Testis (tissue), 3 donors: Measurements from ENCODE around the gene SCGN. TPM values are rescaled to one million over a fixed set of nuclear protein-coding genes. Genes with fewer than 3 reads are reported as not detected.
A peak's percentile ranks its signal among the peaks of the same experiment; 100 is the strongest.

Experiments used
- DNase-seq: peaks from one replicate; pipeline ENCODE4 v3.0.0-alpha.2; 2019
- H3K27ac ChIP-seq, 2 donors: fragments of 200-600 bp; sonication (generic); one replicate each; pipeline ENCODE4 v1.5.1; 2019
- H3K27me3 ChIP-seq: fragments of 200-600 bp; sonication (generic); one replicate; pipeline ENCODE4 v1.5.1; 2019
- H3K36me3 ChIP-seq: fragments of 200-600 bp; sonication (generic); one replicate; pipeline ENCODE4 v1.5.1; 2017; ENCODE audit warnings: low read depth; ENCODE audit errors: missing control alignments
- H3K4me1 ChIP-seq: fragments of 200-600 bp; sonication (generic); one replicate; pipeline ENCODE4 v1.5.1; 2019
- H3K4me3 ChIP-seq, 2 donors: fragments of 200-600 bp; sonication (generic); one replicate each; pipeline ENCODE4 v1.5.1; 2017 to 2019
- H3K9me3 ChIP-seq: fragments of 200-600 bp; sonication (generic); one replicate; pipeline ENCODE4 v1.5.1; 2017
- POLR2A ChIP-seq: fragments of 450-650 bp; IDR thresholded peaks from one replicate; pipeline ENCODE4 v1.6.1; 2017; ENCODE audit warnings: antibody characterized with exemption, mild to moderate bottlenecking, moderate library complexity
- WGBS, 2 donors: methylation state at CpG; one replicate each; pipeline ENCODE4 v1.1.5; 2018; 5-methylcytosine and 5-hydroxymethylcytosine counted together
- intact Hi-C: fragments of 100-400 bp; cut with DNase I; formaldehyde crosslinking; loops from one replicate; pipeline ENCODE4 v1.15.1; 2023; ENCODE audit warnings: low total_unique reads
- polyA plus RNA-seq: library from polyadenylated mRNA; stranded (reverse); fragments of 350-450 nt; fragmentation: Illumina TruSeq; extraction: RNeasy Lipid Tissue Mini Kit (QIAGEN cat#74804); gene quantifications from one replicate; pipeline ENCODE4 v1.2.3, GENCODE V29; 2014; ENCODE audit warnings: low read depth, low replicate concordance; ENCODE audit not compliant: insufficient read depth
- total RNA-seq, 2 donors: library from RNA; depleted of rRNA; stranded (reverse); fragments of >200 nt; gene quantifications; one replicate each; pipeline ENCODE4 v1.2.3, GENCODE V29; 2016
- TF ChIP-seq, protein P1 (sequence below), 3 experiments: fragments of 450-650 bp in 2 of 3; fragments of 200-600 bp in 1 of 3; sonication (generic) in 1 of 3; IDR thresholded peaks; one replicate each; pipeline ENCODE4 v1.5.1; 2016 to 2019; ENCODE audit warnings: antibody characterized with exemption in 3 of 3, mild to moderate bottlenecking in 2 of 3, moderate library complexity in 1 of 3

Gene SCGN
- total and polyA plus RNA-seq, 3 donors from 2014 or later, result 0.37 to 2.0 (median 0.73) TPM

DNA sequence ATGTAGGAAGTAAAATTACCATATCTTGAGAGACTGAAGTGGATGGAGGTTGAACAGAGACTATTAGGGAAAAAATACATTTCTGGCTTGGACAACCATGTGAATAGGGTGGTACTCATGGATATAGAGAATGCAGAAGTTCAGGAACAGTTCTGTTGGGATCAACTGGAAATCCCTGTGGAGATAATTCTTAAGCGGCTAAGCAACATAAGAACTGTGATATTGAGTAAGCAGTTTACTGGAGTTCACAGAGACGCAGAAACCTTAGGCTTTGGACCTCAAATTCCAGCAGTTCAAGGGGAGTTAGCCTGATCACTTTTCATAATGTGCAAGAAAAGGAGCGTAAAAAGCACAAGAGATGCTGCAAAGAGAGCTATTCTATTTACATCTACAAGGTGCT is 78.9 kb downstream of the SCGN start:
- Histone ChIP-seq H3K27me3 (no peaks in the 10 kb centered on the region), H3K27ac (no peak overlapping the region), H3K4me3 (no peak overlapping the region), H3K36me3 (no peaks in the 10 kb centered on the region), H3K4me1 (no peaks in the 10 kb centered on the region), H3K9me3 (no peaks in the 10 kb centered on the region)
- DNase-seq, result no peak
- WGBS, 2 donors, result 79 to 81% methylated on average over 3 of the region's 3 CpGs
- intact Hi-C loops, result no loop called here
- no peak for TF ChIP-seq POLR2A
- TF ChIP-seq, protein P1, sequence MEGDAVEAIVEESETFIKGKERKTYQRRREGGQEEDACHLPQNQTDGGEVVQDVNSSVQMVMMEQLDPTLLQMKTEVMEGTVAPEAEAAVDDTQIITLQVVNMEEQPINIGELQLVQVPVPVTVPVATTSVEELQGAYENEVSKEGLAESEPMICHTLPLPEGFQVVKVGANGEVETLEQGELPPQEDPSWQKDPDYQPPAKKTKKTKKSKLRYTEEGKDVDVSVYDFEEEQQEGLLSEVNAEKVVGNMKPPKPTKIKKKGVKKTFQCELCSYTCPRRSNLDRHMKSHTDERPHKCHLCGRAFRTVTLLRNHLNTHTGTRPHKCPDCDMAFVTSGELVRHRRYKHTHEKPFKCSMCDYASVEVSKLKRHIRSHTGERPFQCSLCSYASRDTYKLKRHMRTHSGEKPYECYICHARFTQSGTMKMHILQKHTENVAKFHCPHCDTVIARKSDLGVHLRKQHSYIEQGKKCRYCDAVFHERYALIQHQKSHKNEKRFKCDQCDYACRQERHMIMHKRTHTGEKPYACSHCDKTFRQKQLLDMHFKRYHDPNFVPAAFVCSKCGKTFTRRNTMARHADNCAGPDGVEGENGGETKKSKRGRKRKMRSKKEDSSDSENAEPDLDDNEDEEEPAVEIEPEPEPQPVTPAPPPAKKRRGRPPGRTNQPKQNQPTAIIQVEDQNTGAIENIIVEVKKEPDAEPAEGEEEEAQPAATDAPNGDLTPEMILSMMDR (IDR thresholded peaks at IDR 0.05), result no peak

DNA sequence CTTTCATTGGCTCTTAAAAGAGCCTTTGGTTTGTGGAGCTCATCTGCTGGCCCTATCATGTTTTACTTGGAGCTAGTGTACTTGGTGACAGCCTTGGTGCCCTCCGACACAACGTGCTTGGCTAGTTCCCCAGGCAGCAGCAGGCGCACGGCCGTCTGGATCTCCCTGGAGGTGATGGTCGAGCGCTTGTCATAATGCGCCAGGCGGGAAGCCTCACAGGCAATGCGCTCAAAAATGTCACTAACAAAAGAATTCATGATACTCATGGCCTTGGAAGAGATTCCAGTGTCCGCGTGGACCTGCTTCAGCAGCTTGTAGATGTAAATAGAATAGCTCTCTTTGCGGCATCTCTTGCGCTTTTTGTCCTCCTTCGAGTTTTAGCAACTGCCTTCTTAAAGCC is 79.7 kb downstream of the SCGN start:
- intact Hi-C loops, result no loop called here
- WGBS, 2 donors, result 66 to 82% methylated on average over 11 to 15 of the region's 15 CpGs
- TF ChIP-seq, protein P1 (IDR thresholded peaks at IDR 0.05), result no peak
- TF ChIP-seq POLR2A, result no peak

DNA sequence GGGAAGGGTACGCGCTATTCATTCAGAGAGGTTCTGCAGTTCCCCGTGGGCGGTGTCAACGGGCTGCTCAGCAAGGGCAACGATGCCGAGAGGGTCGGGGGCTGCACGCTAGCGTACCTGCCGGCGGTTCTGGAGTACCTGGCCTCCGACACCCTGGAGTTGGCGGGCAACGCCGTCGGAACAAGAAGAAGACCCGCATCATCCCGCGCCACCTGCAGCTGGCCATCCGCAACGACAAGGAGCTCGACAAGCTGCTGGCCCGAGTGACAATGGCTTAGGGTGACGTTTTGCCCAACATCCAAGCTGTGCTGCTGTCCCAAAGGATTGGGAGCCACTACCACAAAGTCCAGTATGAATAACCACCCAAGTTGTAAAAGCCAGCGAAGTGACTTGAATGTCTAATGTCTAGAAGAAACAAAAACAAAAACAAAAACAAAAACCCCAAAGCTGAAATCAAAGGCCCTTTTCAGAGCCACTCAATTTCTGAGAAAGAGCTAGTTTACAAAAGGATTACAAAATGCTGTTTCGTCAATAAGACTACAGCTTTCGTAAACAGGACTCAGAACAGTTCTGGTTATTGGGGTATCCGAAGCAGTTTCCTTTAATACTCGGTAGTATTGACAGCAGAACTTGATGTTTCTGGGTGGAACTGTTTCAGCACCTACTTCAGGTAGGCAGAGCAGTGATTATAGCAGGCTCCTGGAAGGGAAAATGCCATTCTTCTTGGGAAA is 80.6 kb downstream of the SCGN start:
- WGBS, 2 donors, result 47 to 65% methylated on average over 29 to 30 of the region's 30 CpGs
- intact Hi-C loops, result no loop called here

More for the DNA sequence above, 79.7 kb downstream of the SCGN start:
- Histone ChIP-seq H3K9me3 (no peaks in the 10 kb centered on the region), H3K4me1 (no peaks in the 10 kb centered on the region), H3K27me3 (no peaks in the 10 kb centered on the region), H3K4me3 (peak overlapping the region; percentile 1 to 42), H3K27ac (no peak overlapping the region), H3K36me3 (no peaks in the 10 kb centered on the region)
- DNase-seq, result no peak

DNA sequence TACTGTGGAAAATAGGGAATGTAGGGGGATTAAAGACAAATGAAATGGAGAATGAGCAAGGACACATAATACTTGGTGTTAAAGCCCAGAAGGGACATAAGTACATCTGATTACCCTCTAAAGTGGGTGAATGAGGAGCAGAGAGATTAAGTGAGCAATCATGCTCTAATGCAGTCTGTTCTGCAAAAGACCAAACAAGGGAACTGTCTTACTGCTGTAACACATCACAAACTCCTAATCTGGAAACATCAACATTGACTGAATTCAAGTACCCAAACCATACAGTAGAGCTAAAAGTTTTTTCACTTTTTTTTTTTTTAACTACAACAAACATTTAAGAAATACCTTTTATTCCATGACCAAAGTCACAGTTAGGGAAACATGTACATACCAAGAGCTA is 83.2 kb downstream of the SCGN start:
- H3K4me1 ChIP-seq, result no peaks in the 10 kb centered on the region
- H3K4me3 ChIP-seq, result no peak overlapping the region
- no peak for DNase-seq
- H3K36me3 ChIP-seq, result no peaks in the 10 kb centered on the region
- TF ChIP-seq, protein P1 (IDR thresholded peaks at IDR 0.05), result no peak
- TF ChIP-seq POLR2A, result no peak
- H3K27ac ChIP-seq, result no peak overlapping the region
- H3K9me3 ChIP-seq, result no peaks in the 10 kb centered on the region
- intact Hi-C loops, result no loop called here
- H3K27me3 ChIP-seq, result no peaks in the 10 kb centered on the region

More for the DNA sequence above, 80.6 kb downstream of the SCGN start:
- H3K27me3 ChIP-seq, result no peaks in the 10 kb centered on the region
- no peaks in the 10 kb centered on the region for H3K4me1 ChIP-seq
- no peak for DNase-seq
- no peaks in the 10 kb centered on the region for H3K36me3 ChIP-seq
- TF ChIP-seq, protein P1 (IDR thresholded peaks at IDR 0.05), result no peak
- TF ChIP-seq POLR2A, result no peak
- H3K4me3 ChIP-seq, result peak overlapping the region; percentile 1 to 42
- H3K27ac ChIP-seq, result no peak overlapping the region
- H3K9me3 ChIP-seq, result no peaks in the 10 kb centered on the region

DNA sequence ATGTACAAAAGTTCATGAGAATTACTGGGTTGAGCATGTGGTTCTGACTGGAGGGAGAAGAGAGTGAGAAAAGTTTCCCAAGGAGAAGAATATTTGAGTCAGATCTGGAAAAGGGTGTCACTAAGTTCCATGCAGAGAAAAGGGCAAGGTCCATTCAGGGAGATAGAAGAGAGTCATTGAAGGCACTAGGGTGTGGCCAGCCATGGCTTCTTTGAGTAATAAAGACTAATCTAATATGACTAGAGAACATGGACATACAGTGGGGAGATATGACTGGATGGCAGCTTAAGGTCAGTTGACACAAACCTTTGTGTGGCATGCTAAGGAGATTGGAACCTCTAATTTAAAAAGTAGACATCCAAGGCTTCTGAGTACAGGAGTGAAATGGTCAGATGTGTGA is 91.9 kb downstream of the SCGN start:
- DNase-seq, result no peak
- Histone ChIP-seq H3K27ac (no peak overlapping the region), H3K27me3 (no peaks in the 10 kb centered on the region), H3K9me3 (no peaks in the 10 kb centered on the region), H3K36me3 (no peaks in the 10 kb centered on the region), H3K4me1 (peaks cover 8% of the 10 kb centered on the region), H3K4me3 (no peak overlapping the region)
- intact Hi-C loops, result no loop called here
- TF ChIP-seq, protein P1 (IDR thresholded peaks at IDR 0.05), result no peak
- no peak for TF ChIP-seq POLR2A
